Lower leg skin (tissue), 3 donors: ENCODE measurements around the gene CRYGC.

Experiments used
- CTCF ChIP-seq, 3 donors: fragments of 450-650 bp; IDR thresholded peaks; one replicate each; pipeline ENCODE4 v1.5.1; 2016; ENCODE audit warnings: antibody characterized with exemption in 3 of 3, mild to moderate bottlenecking in 3 of 3, moderate library complexity in 2 of 3
- POLR2A ChIP-seq, 2 donors: fragments of 450-650 bp; IDR thresholded peaks; one replicate each; pipeline ENCODE4 v1.6.1; 2016 to 2017; ENCODE audit warnings: antibody characterized with exemption in 2 of 2, mild to moderate bottlenecking in 1 of 2, moderate library complexity in 1 of 2

DNA sequence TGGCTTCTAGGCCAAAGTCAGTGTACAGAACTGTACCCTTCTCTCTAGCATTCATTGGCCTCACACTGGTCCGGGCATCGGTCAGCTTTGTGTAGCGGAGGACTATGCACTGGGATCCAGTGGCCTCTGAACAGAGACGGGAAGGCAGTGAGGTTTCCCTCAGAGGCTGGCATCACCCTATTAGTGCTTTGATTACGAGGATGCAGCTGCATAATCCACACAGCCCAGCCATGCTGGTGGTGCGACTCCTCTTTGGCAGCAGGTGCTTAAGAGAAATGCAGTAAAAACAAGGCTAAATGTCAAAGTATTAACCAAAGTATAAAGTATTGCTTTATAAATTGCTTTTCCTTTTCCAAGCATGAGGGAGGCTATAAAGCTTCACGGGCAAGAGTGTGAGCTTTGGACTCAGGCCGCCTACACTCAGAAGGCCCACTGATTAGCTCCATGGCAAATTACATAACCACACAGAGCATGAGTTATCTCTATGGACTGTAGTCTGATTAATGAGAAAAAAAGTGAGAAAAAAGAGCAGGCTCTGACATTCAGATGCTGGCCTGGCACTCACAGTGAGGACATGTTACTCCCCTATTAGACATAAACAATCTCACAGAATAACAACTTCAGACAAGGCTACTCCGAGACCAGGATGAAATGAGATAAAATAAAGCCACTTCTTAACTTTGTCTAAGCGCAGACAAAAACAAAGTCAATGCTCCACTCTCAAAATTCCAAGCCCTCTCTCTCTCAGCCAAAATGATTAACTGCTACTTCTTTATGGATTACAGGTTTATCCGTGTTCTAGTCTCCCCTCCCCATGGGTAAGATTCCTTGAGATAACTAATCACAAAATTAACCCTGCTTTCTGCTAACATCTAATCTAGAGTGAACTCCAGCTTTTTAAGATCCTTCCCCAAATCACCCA lies 6.4 kb upstream of the CRYGC start:
- TF ChIP-seq CTCF (IDR thresholded peaks at IDR 0.05) (no peak), POLR2A (IDR thresholded peaks at IDR 0.05) (no peak)
